Measurements from ENCODE around the gene NIF3L1.
A peak's percentile ranks its signal among the peaks of the same experiment; 100 is the strongest.
"Not testable (repeated sequence)": the region's sequence is repeated elsewhere in the genome, so short reads cannot be mapped to it uniquely, and the experiment has no call there.

The NIF3L1 gene

GRCh38 chr2:200877443-200877842 lies 11.7 kb upstream of the NIF3L1 start:
- DNase-seq: no peak

GRCh38 chr2:200878289-200878880 lies 10.8 kb upstream of the NIF3L1 start:
- DNase-seq: no peak

GRCh38 chr2:200881715-200882249 lies 7.4 kb upstream of the NIF3L1 start:
- not testable (repeated sequence) for DNase-seq

- no peak for DNase-seq
These were observed 10.3 kb downstream of the NIF3L1 start for GRCh38 chr2:200899482-200899881.

GRCh38 chr2:200901459-200902072 lies 12.4 kb downstream of the NIF3L1 start:
- peak; percentile 67 for DNase-seq

- no peak for DNase-seq
These were observed 16.6 kb downstream of the NIF3L1 start for GRCh38 chr2:200905618-200906296.

- no peak for DNase-seq
These were observed 20.8 kb downstream of the NIF3L1 start for GRCh38 chr2:200909958-200910357.

- no peak for DNase-seq
These were observed 24.5 kb downstream of the NIF3L1 start for GRCh38 chr2:200913654-200914053.

GRCh38 chr2:200922439-200922838 lies 33.3 kb downstream of the NIF3L1 start:
- no peak for DNase-seq

- DNase-seq: no peak
These were observed 40.4 kb downstream of the NIF3L1 start for GRCh38 chr2:200929334-200930249.

GRCh38 chr2:200930947-200931626 lies 41.9 kb downstream of the NIF3L1 start:
- no peak for DNase-seq

- DNase-seq: no peak
These were observed 50.7 kb downstream of the NIF3L1 start for GRCh38 chr2:200939832-200940231.

- DNase-seq: no peak
These were observed 54.4 kb downstream of the NIF3L1 start for GRCh38 chr2:200943527-200944105.

GRCh38 chr2:200944467-200945394 lies 55.6 kb downstream of the NIF3L1 start:
- no peak for DNase-seq

GRCh38 chr2:200945395-200945729 lies 56.2 kb downstream of the NIF3L1 start:
- no peak for DNase-seq

- DNase-seq: no peak
These were observed 61.2 kb downstream of the NIF3L1 start for GRCh38 chr2:200950378-200950777.

Measured in NCI-H1436 treated with DMSO at 0.1 percent for 48 hours (cell line).